GM19463 (cell line): ENCODE measurements around the gene CACNA1I.
"Not testable (repeated sequence)": the region's sequence is repeated elsewhere in the genome, so short reads cannot be mapped to it uniquely, and the experiment has no call there.

Experiments
- ATAC-seq: cut with Tn5 transposase; IDR thresholded peaks from one replicate; pipeline ENCODE4 v1.9.1; 2021; ENCODE audit warnings: mild to moderate bottlenecking, moderate library complexity; ENCODE audit not compliant: unreplicated experiment

The CACNA1I gene

DNA sequence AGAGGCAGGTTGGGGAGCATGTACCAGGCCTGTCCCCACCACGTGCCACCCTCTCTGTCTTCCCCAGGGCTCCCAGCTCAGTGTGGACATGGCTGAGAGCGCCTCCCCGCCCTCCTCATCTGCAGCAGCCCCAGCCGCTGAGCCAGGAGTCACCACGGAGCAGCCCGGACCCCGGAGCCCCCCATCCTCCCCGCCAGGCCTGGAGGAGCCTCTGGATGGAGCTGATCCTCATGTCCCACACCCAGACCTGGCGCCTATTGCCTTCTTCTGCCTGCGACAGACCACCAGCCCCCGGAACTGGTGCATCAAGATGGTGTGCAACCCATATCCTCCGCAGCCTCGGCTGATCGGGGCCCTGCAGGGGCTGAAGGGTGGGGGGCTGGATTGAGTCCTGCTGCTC is at the start of gene CACNA1I:
CACNA1I (plus strand) TSS at position 89 of the 400 bp plus-strand sequence; CDS start at position 89, 0 bp downstream.
- no peak for ATAC-seq

DNA sequence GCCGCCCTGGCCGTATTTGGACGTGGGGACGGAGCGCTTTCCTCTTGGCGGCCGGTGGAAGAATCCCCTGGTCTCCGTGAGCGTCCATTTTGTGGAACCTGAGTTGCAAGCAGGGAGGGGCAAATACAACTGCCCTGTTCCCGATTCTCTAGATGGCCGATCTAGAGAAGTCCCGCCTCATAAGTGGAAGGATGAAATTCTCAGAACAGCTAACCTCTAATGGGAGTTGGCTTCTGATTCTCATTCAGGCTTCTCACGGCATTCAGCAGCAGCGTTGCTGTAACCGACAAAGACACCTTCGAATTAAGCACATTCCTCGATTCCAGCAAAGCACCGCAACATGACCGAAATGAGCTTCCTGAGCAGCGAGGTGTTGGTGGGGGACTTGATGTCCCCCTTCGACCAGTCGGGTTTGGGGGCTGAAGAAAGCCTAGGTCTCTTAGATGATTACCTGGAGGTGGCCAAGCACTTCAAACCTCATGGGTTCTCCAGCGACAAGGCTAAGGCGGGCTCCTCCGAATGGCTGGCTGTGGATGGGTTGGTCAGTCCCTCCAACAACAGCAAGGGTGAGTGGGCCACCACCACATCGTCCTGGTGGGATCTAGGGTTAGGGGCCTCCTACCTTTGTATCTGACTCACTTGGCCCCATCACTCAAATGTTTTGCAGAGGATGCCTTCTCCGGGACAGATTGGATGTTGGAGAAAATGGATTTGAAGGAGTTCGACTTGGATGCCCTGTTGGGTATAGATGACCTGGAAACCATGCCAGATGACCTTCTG is 49.3 kb upstream of the CACNA1I start:
- ATAC-seq = not testable (repeated sequence)

GRCh38 chr22:39522091-39522490 is 48.5 kb upstream of the CACNA1I start:
- ATAC-seq = not testable (repeated sequence)

GRCh38 chr22:39522567-39523300 is 47.8 kb upstream of the CACNA1I start:
- ATAC-seq = no peak

GRCh38 chr22:39524089-39524752 is 46.3 kb upstream of the CACNA1I start:
- no peak for ATAC-seq

DNA sequence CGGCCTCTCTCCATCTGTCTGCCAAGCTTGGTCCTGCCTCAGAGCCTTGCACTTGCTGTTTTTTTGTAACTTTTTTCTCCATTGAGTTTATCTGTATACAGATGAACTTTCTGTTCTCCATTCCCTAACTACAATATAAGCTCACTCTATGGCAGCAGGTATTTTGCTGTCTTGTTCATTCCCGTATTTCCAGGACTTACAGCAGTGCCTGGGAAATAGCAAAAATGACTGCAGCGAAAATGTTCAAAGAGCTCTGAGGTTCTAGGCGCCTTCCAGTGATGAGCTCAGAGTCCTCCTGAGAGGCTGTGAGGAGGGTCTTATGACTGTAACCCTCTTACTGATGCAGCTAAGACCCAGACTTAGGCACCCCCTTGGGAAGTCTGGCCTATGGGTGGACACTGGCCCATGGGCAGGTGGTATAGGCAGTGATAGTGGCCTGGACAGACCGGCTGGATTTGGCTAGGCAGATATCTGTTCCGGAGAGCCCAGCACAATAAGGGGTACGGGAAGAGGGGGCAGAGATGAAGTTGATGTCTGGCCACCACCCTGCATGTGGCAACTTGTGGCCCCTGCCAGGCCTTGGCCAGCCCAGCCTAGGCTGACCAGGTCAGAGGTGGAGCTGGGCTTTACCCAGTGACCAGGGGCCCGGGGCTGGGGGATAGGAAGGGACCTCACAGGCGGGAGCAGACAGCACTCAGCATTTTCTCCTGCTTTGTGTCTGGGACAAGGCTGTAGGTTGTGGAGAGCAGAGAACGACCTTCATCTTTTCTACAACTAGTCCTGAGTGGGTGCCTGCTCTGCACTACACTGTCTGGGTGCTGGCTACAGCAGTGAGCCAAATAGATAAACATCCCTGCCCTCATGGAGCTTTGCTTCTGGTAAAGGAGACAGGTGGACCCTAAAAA is 45.5 kb upstream of the CACNA1I start:
- ATAC-seq = no peak

- no peak for ATAC-seq
These were observed 44.9 kb upstream of the CACNA1I start for GRCh38 chr22:39525658-39525975.

DNA sequence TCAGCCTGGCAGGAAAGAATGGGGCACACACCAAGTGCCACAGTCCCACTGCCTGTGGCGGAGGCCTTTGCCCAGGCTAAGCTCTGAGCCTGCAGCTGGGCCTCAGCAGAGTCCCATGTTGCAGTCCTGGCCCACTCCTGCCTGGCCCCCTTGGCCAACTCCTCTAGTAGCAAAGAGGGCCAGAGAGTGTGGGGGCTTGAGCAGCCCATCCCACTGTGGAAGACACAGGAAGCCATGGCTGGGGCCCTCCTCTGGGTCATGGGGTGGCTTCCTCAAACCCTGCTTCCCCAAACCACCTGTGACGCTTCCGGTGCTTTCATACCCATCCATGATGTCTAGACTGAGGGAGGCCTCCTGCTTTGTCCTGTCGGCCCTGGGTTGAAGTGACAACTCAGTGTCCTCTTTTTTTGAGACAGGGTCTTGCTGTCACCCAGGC is 43.8 kb upstream of the CACNA1I start:
- no peak for ATAC-seq

DNA sequence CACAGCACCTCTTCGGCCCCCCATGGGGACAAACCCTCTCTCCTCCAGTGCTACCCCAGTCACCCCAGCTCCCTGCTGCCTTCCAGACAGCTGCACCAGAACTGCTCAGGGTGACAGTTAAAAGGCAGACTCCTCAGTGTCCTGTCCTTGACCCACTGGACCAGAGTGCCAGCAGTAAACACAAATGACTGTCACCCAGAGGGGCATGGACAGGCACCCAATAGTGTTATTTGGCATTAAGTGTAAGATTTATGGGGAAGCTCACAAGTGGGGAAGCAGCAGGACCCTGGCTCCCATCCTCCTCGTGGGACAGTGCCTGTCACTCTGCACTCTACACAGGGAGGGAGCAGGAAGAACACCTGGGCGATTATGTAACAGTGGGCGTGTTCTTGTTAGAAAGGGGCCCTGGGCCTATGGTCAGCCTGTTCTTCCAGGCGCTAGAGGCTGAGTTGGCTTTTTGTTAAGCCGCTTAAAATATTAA is 43.0 kb upstream of the CACNA1I start:
- no peak for ATAC-seq

GRCh38 chr22:39528080-39528661 is 42.4 kb upstream of the CACNA1I start:
- no peak for ATAC-seq

DNA sequence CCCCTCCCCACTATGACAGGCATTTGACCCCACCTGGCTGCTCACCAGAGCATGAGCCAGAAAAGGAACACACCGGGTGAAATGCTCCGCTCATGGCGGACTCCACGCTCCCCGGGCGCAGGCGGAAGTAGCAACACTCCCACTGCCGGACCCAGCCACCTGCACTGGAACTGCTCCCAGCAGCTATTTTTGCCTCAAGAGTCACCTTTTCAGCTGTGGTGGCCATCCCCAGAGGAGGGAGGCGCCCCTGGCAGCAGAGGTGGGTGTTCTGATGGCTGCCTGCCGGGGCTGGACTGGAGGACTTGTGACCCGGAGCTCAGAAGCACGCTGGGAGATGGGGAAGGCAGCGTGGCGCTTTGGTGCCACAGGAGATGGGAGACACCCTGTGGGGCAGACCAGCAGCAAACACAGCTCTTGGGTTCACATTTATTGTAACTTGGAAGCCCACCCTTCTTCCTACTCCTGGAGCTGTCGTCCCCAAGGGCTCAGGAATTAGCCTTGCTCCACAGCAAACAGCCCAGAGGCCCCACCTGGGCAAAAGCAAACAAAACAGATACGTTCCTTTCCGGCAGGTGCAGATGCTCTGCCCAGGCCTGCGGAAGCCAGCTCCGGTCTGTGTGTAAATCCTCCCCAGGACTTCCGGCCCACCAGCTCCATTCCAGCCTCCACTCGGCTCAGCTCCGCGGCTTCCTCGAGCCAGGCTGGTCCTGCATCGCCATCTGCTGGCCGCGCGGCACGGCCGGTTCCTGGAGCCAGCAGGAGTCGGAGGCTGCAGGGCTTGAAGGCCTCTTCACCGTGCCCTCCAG is 41.7 kb upstream of the CACNA1I start:
- ATAC-seq = peak; percentile 21

DNA sequence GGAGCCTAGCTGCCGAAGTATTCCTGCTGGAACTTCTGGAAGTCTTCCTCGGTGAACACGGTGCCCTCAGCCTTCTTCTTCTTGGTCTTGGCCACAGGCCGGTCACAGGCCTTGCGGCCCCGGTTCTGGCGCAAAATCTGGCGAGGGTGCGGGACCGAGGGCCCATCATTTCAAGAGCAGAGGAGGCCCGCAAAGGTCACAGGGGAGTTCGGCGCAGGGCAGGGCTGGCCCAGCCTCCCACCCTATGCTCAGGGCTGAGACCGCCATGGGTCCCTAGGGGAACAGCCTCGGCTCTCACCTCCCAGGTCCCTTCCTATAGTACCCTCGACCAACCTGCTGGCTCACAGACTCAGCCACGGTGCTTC is 41.1 kb upstream of the CACNA1I start:
- no peak for ATAC-seq

- ATAC-seq = no peak
These were observed 40.4 kb upstream of the CACNA1I start for GRCh38 chr22:39530116-39530515.

GRCh38 chr22:39530692-39531331 is 39.7 kb upstream of the CACNA1I start:
- no peak for ATAC-seq

GRCh38 chr22:39532215-39533073 is 38.1 kb upstream of the CACNA1I start, which contains the start of gene RPS19BP1:
Gene RPS19BP1 (minus strand): TSS chr22:39532748. CDS start chr22:39532738, 10 bp downstream.
- ATAC-seq = peak; percentile 78

GRCh38 chr22:39534092-39534506 is 36.5 kb upstream of the CACNA1I start:
- ATAC-seq = no peak

DNA sequence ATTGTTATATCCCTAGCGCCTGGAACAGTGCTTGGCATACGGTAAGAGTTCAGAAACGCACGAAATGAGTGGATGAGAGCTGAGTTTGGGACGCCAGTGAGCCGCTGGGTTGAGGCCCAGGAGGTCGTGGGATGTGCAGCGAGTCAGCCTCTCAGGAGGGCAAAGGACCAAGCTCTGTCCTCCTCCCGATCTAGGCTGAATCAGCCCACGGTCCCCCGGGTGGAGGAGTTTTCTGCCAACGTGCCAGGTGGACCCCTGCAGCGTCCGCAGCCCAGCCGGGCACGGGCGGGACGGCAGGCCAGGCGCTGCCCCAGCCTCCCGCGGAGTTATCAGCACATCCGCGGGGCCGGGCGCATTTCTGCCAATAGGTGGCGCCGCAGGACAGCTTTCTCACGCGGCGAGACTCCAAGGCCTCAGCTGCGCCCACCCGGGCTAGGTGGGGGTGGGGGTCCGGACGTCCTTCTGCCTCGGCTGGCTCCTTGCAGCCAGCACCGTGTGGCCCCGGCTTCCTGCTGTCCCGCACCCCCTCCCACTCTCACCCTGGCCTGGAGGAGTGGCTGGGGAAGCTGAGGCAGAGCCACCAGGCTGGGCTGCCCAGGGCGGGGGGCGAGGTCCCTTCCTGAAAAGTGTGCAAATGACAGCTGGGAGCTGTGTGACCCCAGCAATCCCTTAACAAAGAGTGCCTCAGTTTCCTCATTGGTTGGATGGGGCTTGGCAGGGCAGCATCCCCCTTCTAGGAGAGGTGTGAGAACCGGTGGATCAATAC is 35.8 kb upstream of the CACNA1I start:
- no peak for ATAC-seq
